Gastroesophageal sphincter (tissue), 4 donors: ENCODE measurements around the gene GAP43. TPM values are rescaled to one million over a fixed set of nuclear protein-coding genes. Genes with fewer than 3 reads are reported as not detected.
A peak's percentile ranks its signal among the peaks of the same experiment; 100 is the strongest.

Experiments
- ATAC-seq: fragments of 150-250 bp; one replicate; pipeline ENCODE4 v1.9.1; 2016; ENCODE audit warnings: mild to moderate bottlenecking, moderate library complexity
- H3K27ac ChIP-seq, 4 donors: fragments of 200-600 bp; sonication (generic) in 3 of 4; 1 replicate in 3 of 4; 2 replicates in 1 of 4; pipeline ENCODE4 v1.5.1; 2016 to 2019
- H3K27me3 ChIP-seq: fragments of 200-600 bp; sonication (generic); one replicate; pipeline ENCODE4 v1.5.1; 2019
- H3K36me3 ChIP-seq, 2 donors: fragments of 200-600 bp; sonication (generic); one replicate each; pipeline ENCODE4 v1.5.1; 2019; ENCODE audit warnings: control low read depth in 1 of 2
- H3K4me1 ChIP-seq, 3 donors: fragments of 200-600 bp; sonication (generic); 1 replicate in 2 of 3; 2 replicates in 1 of 3; pipeline ENCODE4 v1.5.1; 2016 to 2019; ENCODE audit warnings: control low read depth in 2 of 3
- H3K4me3 ChIP-seq, 2 donors: fragments of 200-600 bp; sonication (generic); one replicate each; pipeline ENCODE4 v1.5.1; 2019; ENCODE audit warnings: mild to moderate bottlenecking in 1 of 2, moderate library complexity in 1 of 2
- H3K9me3 ChIP-seq, 3 donors: fragments of 200-600 bp; sonication (generic); one replicate each; pipeline ENCODE4 v1.5.1; 2017 to 2019; ENCODE audit warnings: control low read depth in 2 of 3
- EP300 ChIP-seq: sonication (generic); formaldehyde crosslinking; IDR thresholded peaks from one replicate; pipeline ENCODE4 v1.6.1; 2017; ENCODE audit warnings: antibody characterized with exemption, mild to moderate bottlenecking
- POLR2A ChIP-seq, 2 donors: fragments of 450-650 bp; IDR thresholded peaks; one replicate each; pipeline ENCODE4 v1.6.1; 2017; ENCODE audit warnings: antibody characterized with exemption in 2 of 2, mild to moderate bottlenecking in 2 of 2, moderate library complexity in 1 of 2
- POLR2AphosphoS5 ChIP-seq: sonication (generic); formaldehyde crosslinking; IDR thresholded peaks from one replicate; pipeline ENCODE4 v1.6.1; 2017; ENCODE audit warnings: antibody characterized with exemption
- WGBS, 2 donors: methylation state at CpG; one replicate each; pipeline ENCODE4 v1.1.5; 2018; ENCODE audit warnings: low coverage in 1 of 2; 5-methylcytosine and 5-hydroxymethylcytosine counted together
- total RNA-seq, 4 donors: library from RNA; depleted of rRNA; stranded (reverse); fragments of >200 nt; gene quantifications; one replicate each; pipeline ENCODE4 v1.1.0, GENCODE V29; 2016
- TF ChIP-seq, protein P1 (sequence below), 4 experiments: fragments of 200-600 bp in 2 of 4; fragments of 450-650 bp in 2 of 4; sonication (generic) in 1 of 4; IDR thresholded peaks; one replicate each; pipeline ENCODE4 v1.5.1; 2017 to 2019; ENCODE audit warnings: antibody characterized with exemption in 4 of 4, mild to moderate bottlenecking in 2 of 4, moderate library complexity in 2 of 4

Gene GAP43, protein sequence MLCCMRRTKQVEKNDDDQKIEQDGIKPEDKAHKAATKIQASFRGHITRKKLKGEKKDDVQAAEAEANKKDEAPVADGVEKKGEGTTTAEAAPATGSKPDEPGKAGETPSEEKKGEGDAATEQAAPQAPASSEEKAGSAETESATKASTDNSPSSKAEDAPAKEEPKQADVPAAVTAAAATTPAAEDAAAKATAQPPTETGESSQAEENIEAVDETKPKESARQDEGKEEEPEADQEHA
- 1 to 10 TPM in 3 of 4 donors, under 1 TPM in 1; 0.47 to 2.7 (median 1.6) TPM for total RNA-seq

DNA sequence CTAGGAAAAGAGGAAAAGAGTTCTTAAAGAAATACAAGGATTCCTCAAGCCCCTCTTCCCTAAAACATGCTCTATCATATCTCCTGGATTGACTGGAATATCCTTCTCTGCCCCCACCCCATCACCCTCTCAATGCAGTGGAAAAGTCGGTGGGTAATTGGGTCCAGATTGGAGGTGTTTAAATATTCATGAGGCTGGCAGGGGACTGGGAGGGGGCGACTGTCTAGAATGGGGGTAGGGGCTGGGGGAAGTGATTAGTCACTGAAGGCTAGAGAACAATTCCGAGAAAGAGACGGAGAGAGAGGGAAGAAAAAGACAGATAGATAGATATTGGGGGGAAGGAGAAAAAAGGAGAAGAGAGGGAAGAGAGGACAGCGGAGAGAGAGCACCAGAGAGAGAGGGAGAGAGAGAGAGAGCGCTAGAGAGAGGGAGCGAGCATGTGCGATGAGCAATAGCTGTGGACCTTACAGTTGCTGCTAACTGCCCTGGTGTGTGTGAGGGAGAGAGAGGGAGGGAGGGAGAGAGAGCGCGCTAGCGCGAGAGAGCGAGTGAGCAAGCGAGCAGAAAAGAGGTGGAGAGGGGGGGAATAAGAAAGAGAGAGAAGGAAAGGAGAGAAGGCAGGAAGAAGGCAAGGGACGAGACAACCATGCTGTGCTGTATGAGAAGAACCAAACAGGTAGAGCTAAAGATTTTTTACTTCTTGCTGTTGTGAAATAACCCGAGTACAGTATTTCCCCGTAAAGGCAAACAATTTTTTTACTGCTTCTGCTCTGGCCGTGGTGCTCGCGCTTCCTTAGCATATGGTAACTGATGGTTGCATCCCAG, at the start of gene GAP43:
Gene GAP43, plus strand, starts transcription at position 467 of the 825 bp plus-strand sequence. Its CDS starts 180 bp downstream, at position 647.
- Histone ChIP-seq H3K9me3 (no peaks in the 10 kb centered on the region), H3K4me3 (peak within 1 kb of the TSS; percentile 36 to 38), H3K36me3 (no peaks in the 10 kb centered on the region), H3K27me3 (peaks cover 37% of the 10 kb centered on the region), H3K27ac (no peak within 1 kb of the TSS), H3K4me1 (peaks cover 0 to 15% (median 5%) of the 10 kb centered on the region in 3 donors)
- 3 to 7% methylated on average over 11 to 20 of the region's 20 CpGs for WGBS, 2 donors
- TF ChIP-seq, protein P1, sequence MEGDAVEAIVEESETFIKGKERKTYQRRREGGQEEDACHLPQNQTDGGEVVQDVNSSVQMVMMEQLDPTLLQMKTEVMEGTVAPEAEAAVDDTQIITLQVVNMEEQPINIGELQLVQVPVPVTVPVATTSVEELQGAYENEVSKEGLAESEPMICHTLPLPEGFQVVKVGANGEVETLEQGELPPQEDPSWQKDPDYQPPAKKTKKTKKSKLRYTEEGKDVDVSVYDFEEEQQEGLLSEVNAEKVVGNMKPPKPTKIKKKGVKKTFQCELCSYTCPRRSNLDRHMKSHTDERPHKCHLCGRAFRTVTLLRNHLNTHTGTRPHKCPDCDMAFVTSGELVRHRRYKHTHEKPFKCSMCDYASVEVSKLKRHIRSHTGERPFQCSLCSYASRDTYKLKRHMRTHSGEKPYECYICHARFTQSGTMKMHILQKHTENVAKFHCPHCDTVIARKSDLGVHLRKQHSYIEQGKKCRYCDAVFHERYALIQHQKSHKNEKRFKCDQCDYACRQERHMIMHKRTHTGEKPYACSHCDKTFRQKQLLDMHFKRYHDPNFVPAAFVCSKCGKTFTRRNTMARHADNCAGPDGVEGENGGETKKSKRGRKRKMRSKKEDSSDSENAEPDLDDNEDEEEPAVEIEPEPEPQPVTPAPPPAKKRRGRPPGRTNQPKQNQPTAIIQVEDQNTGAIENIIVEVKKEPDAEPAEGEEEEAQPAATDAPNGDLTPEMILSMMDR (IDR thresholded peaks at IDR 0.05) = no peak
- TF ChIP-seq EP300 (no peak), POLR2AphosphoS5 (no peak)
- ATAC-seq = peak; percentile 76

DNA sequence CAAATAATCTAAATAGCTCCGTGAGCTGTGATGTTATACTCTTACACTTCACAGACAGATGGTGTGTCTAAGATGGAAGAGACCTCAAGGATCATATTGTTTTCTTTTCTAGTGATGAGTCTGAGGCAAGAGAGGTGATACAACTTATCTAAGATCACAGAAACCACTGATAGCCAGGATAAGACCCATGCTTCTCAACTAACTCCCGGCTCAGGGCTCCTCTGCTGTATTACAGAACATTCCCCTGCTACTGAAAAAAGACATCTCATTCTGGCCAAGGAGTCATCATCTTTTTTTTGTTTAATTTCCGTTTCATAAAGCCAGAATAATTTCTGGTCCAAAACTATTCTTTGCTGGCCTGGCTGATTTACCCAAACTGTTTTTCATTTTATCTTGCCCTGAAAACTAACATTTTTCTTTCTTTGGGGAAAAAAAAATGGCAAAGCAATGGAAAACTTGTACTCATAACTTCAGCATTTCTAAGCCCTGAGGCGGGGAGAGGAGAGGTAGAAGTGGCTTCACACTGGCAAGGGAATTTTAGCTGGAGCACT, 46.9 kb upstream of the GAP43 start:
- Histone ChIP-seq H3K4me3 (no peak overlapping the region), H3K4me1 (no peaks in the 10 kb centered on the region), H3K27me3 (no peaks in the 10 kb centered on the region), H3K9me3 (no peaks in the 10 kb centered on the region), H3K36me3 (no peaks in the 10 kb centered on the region), H3K27ac (no peak overlapping the region)
- TF ChIP-seq, protein P1 (IDR thresholded peaks at IDR 0.05) = no peak
- TF ChIP-seq POLR2A (IDR thresholded peaks at IDR 0.05) (no peak), EP300 (no peak), POLR2AphosphoS5 (no peak)
- ATAC-seq = no peak
- 22 to 36% methylated on average over 4 of the region's 4 CpGs for WGBS, 2 donors

DNA sequence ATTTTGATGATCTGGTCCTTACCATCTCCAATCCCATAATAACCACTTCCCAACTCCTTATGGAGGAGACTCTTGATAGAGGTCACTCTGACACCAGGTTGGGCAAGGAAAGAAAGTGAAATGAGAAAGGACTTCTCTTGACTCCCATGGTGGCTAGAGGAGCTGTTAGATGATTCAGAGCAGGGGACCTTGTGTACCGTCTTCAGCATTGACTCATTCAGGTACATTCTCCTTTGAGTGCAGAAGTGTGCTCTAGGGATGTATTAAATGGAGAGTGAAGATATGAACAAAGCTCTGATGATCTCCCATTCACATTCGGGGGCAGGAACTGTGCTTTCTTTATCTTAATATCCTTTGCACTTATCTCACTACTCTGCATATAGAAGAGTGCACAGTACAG, 46.3 kb upstream of the GAP43 start:
- ATAC-seq = no peak
- 80 to 84% methylated on average over 2 of the region's 2 CpGs for WGBS, 2 donors
- H3K27me3 ChIP-seq = no peaks in the 10 kb centered on the region
- H3K4me3 ChIP-seq = no peak overlapping the region
- no peaks in the 10 kb centered on the region for H3K36me3 ChIP-seq
- no peaks in the 10 kb centered on the region for H3K9me3 ChIP-seq
- no peak overlapping the region for H3K27ac ChIP-seq
- TF ChIP-seq POLR2A (IDR thresholded peaks at IDR 0.05) (no peak), EP300 (no peak), POLR2AphosphoS5 (no peak)
- TF ChIP-seq, protein P1 (IDR thresholded peaks at IDR 0.05) = no peak
- no peaks in the 10 kb centered on the region for H3K4me1 ChIP-seq

- H3K36me3 ChIP-seq = no peaks in the 10 kb centered on the region
- 60 to 64% methylated on average over 1 of the region's 1 CpG for WGBS, 2 donors
- TF ChIP-seq EP300 (no peak), POLR2A (IDR thresholded peaks at IDR 0.05) (no peak), POLR2AphosphoS5 (no peak)
- TF ChIP-seq, protein P1 (IDR thresholded peaks at IDR 0.05) = no peak
- H3K27me3 ChIP-seq = no peaks in the 10 kb centered on the region
- H3K4me1 ChIP-seq = no peaks in the 10 kb centered on the region
- no peak overlapping the region for H3K4me3 ChIP-seq
- no peak for ATAC-seq
- no peak overlapping the region for H3K27ac ChIP-seq
- H3K9me3 ChIP-seq = no peaks in the 10 kb centered on the region
Measured at GRCh38 chr3:115578331-115578730, 45.0 kb upstream of the GAP43 start.
